Peyer's patch (tissue), 4 donors: ENCODE data around the gene ZNF618.

ENCODE experiments used
- CTCF ChIP-seq, 6 experiments: fragments of 450-650 bp in 4 of 6; fragments of 200-600 bp in 2 of 6; sonication (generic) in 1 of 6; IDR thresholded peaks; one replicate each; pipeline ENCODE4 v1.5.1; 2017 to 2019; ENCODE audit warnings: antibody characterized with exemption in 6 of 6, mild to moderate bottlenecking in 3 of 6, moderate library complexity in 1 of 6
- POLR2A ChIP-seq, 2 donors: fragments of 450-650 bp; IDR thresholded peaks; one replicate each; pipeline ENCODE4 v1.5.1; 2017; ENCODE audit warnings: antibody characterized with exemption in 2 of 2, mild to moderate bottlenecking in 2 of 2, moderate library complexity in 2 of 2

- TF ChIP-seq POLR2A (IDR thresholded peaks at IDR 0.05) (no peak), CTCF (IDR thresholded peaks at IDR 0.05) (no peak)
These were observed 17.8 kb upstream of the ZNF618 start for GRCh38 chr9:113858282-113858681.
